Ecto neural progenitor cell (in vitro differentiated cells): ENCODE measurements around the gene DDX47.
"Not testable (repeated sequence)": the region's sequence is repeated elsewhere in the genome, so short reads cannot be mapped to it uniquely, and the experiment has no call there.

Experiments used
- DNase-seq: peaks from one replicate; pipeline ENCODE4 v3.0.0-alpha.2; 2018; ENCODE audit warnings: low spot score

DDX47 gene

DNA sequence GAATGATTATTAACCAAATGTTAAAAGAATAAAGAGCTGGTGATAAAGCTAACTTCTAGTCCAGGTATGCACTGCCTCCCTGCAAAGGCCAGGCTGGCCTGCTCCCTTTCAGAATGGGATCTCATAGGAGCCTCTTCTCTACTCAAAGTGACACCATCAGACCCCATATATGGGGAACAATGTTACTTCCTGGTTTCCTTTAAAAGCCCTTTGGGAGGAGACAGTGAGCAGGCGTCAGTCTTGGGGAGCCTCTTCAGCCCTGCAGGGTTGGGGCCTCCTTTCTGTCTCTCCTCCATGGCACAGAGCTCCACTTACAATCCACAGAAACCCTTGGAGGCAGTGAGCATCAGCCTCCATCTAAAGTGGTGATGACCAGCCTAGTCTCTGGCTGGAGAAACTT lies 60.9 kb downstream of the DDX47 start:
- no peak for DNase-seq

DNA sequence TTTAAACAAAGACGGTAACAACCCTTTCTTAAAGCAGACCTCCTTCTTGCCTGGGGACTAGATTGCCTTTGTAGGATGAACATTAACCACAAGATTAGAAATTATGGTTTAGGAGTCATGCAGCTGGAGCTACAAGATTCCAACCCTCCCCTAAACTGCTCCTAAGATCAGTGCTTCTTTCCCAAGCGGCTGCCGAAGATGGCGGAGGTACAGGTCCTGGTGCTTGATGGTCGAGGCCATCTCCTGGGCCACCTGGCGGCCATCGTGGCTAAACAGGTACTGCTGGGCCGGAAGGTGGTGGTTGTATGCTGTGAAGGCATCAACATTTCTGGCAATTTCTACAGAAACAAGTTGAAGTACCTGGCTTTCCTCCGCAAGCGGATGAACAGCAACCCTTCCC lies 62.2 kb downstream of the DDX47 start:
- not testable (repeated sequence) for DNase-seq

DNA sequence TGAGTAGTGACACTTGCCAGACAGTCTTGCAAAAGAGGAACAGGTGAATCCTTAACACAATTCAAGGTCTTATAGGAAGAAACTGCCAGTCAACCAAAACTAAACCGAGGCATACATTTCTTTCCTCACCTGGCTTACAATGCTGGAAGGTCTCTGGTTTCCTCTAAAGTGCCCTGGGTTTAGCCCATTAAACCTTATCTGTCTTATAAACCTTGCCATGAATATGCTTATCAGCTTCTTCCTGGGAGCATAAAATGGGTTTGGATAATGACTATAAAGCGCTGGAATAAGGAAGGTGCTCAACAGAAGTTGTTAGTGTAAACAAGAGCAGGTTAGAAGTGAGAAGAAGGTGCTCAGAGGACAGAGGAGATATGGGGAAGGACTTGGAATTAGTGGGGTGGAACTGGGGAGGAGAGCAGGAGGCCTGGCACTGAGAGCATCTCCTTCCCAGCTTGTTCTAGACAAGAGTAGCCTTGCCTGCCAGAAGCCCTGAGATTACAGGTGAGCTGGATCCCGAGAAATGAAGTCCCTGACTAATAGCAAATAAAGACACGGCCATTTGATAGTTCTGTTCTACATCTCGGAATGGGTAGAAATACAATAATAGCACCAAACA lies 64.1 kb downstream of the DDX47 start:
- no peak for DNase-seq

DNA sequence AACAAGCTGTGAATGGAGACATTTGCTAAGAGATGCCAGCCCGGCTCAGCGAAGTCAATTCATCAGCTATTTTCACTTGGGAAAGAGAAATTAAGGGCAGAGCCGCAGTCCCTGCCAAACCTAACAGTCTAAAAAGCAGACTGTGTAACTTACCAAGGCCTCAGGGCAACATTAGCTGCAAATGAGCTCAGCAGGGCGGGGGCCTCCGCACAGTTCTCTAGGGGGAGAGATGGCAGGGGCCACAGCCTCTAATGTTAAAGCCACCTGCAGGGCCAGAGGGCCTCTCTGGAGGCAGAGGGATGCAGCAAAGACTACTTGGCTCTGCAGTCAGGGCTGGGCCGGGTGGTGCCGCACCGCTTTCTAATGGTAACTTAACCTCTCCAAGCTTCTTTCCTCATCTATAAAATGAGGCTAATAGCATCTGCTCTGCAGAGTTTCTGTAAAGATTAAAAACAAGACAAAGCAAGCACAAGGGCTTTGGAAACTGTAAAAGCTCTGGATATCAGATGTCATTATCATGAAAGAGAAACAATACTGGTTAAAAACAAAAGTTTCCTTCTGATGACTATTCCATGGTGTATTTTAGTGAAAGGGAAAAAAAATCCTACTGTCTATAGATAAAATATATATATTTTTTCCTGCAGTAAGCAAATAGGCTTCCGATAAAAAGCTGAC lies 64.8 kb downstream of the DDX47 start:
- DNase-seq: no peak
